Adipocyte (in vitro differentiated cells): Measurements from ENCODE around the gene PHACTR2.
A peak's percentile ranks its signal among the peaks of the same experiment; 100 is the strongest.

Experiments
- DNase-seq: peaks from one replicate; pipeline ENCODE4 v3.0.0-alpha.2; 2015; ENCODE audit warnings: low read depth
- H3K27me3 ChIP-seq: replicated peaks from 2 replicates; pipeline ENCODE4 v1.7.0; 2013; ENCODE audit warnings: mild to moderate bottlenecking, low read length, moderate library complexity; ENCODE audit not compliant: control insufficient read depth, insufficient read depth
- H3K36me3 ChIP-seq: 2 replicates; pipeline ENCODE4 v1.7.0; 2013; ENCODE audit warnings: low read length, mild to moderate bottlenecking, moderate library complexity; ENCODE audit not compliant: control insufficient read depth, insufficient read depth, severe bottlenecking
- H3K4me1 ChIP-seq: 2 replicates; pipeline ENCODE4 v1.7.0; 2013; ENCODE audit warnings: mild to moderate bottlenecking, low read length, moderate library complexity; ENCODE audit not compliant: control insufficient read depth, insufficient read depth
- H3K4me3 ChIP-seq: 2 replicates; pipeline ENCODE4 v1.7.0; 2013; ENCODE audit warnings: mild to moderate bottlenecking, low read length, moderate library complexity
- H3K9ac ChIP-seq: 2 replicates; pipeline ENCODE4 v1.7.0; 2013; ENCODE audit warnings: mild to moderate bottlenecking, low read length, moderate library complexity
- H3K9me3 ChIP-seq: 2 replicates; pipeline ENCODE4 v1.7.0; 2013; ENCODE audit warnings: mild to moderate bottlenecking, low read length, moderate library complexity; ENCODE audit not compliant: control insufficient read depth

PHACTR2 gene

DNA sequence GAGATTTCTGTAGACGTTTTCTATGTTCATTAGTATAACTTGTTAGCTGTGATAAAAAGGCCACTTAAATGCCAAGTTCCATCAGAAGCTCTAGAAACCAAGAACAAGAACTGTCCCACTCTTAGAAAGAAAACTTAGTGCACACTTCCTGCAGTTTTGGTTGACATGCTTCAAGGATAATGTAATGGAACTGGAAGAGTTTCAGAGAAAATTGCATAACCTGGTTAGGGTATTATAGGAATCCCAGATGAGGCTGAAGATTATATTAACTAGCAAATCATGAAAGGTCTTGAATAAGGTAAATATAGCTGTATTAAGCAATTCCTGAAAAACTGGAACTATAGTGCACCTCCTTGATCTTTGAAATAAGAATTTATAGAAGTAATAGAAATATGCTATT is 1.8 kb upstream of the PHACTR2 start:
- H3K4me3 ChIP-seq = no peak overlapping the region
- H3K36me3 ChIP-seq = no peaks in the 10 kb centered on the region
- peak; percentile 80 for DNase-seq
- no peaks in the 10 kb centered on the region for H3K9me3 ChIP-seq
- H3K9ac ChIP-seq = peak overlapping the region; percentile 87
- no peaks in the 10 kb centered on the region for H3K27me3 ChIP-seq
- peaks cover 51% of the 10 kb centered on the region for H3K4me1 ChIP-seq

DNA sequence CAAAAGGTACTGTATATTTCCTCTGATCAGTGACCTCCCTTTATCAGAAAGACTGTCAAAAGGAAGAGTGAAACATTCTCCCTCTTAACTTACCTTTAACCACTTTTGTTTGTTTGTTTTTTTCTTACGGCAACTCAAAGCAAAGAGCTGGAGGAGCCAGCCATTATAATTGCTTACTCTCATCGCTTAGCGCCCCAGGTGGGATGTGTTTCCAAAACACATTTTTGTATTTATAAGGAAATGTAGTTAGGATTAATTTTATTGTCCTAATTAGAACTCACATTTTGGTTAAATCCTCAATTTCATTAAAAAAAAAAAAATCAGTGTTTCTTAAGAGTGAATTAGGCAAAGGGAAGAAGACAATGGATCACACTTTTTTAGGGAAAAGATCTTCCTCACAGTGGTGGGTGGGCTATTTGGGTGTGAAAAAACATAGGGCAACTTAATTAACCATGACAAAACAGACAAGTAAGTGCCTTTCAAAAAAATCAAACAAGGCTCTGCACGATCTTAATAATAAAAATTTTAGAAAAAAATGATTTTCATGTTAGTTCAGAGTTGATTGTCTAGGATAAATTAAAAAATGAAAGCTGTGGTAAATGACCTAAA is 1.2 kb upstream of the PHACTR2 start:
- peak overlapping the region; percentile 87 for H3K9ac ChIP-seq
- H3K4me3 ChIP-seq = peak overlapping the region; percentile 92
- H3K4me1 ChIP-seq = peaks cover 56% of the 10 kb centered on the region
- H3K27me3 ChIP-seq = no peaks in the 10 kb centered on the region
- no peaks in the 10 kb centered on the region for H3K9me3 ChIP-seq
- no peak for DNase-seq
- no peaks in the 10 kb centered on the region for H3K36me3 ChIP-seq

DNA sequence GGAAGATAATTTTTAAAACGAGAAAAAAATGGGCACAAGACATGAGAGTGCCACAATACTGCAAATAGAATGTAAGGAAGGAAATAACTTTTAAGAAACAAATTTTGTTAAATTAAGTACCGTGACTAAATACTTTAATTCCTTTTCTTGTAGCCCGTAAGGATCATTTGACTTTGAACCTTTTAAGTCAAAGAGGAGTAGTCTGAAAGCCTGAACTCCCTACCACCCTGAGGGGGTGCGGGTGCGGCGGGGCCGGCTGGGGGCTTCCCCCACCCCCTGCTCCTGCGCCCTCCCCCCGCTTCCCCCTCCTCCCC is 231 bp upstream of the PHACTR2 start:
- H3K27me3 ChIP-seq = no peaks in the 10 kb centered on the region
- no peaks in the 10 kb centered on the region for H3K36me3 ChIP-seq
- H3K4me3 ChIP-seq = peak overlapping the region; percentile 92
- H3K9ac ChIP-seq = peak overlapping the region; percentile 87
- peaks cover 58% of the 10 kb centered on the region for H3K4me1 ChIP-seq
- no peaks in the 10 kb centered on the region for H3K9me3 ChIP-seq
- DNase-seq = no peak

DNA sequence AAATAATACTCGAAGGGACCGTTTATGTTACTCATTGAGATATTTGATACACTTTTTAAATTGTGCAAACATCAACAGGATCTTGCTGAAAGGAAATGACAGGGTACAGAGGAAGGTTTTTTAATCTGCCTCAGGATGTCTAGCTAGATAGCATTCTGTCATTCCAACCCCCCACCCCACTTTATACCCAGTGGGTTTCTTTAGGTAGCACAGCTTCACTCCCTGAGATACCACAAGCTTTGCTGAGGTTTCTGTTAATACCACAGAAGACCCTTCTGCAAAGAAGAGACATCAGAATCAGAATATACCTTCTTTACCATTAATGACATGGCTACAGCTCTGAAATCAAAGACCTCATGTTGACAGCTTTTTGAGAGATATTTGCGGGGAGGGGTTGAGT is 1.3 kb downstream of the PHACTR2 start:
- no peaks in the 10 kb centered on the region for H3K27me3 ChIP-seq
- peak overlapping the region; percentile 96 for H3K9ac ChIP-seq
- no peaks in the 10 kb centered on the region for H3K36me3 ChIP-seq
- peaks cover 48% of the 10 kb centered on the region for H3K4me1 ChIP-seq
- peaks cover 8% of the 10 kb centered on the region for H3K9me3 ChIP-seq
- peak; percentile 53 for DNase-seq
- H3K4me3 ChIP-seq = peak overlapping the region; percentile 92

GRCh38 chr6:143680141-143680540 is 2.4 kb downstream of the PHACTR2 start:
- peak overlapping the region; percentile 96 for H3K9ac ChIP-seq
- DNase-seq = no peak
- peak overlapping the region; percentile 92 for H3K4me3 ChIP-seq
- H3K36me3 ChIP-seq = no peaks in the 10 kb centered on the region
- peaks cover 8% of the 10 kb centered on the region for H3K9me3 ChIP-seq
- peaks cover 37% of the 10 kb centered on the region for H3K4me1 ChIP-seq
- no peaks in the 10 kb centered on the region for H3K27me3 ChIP-seq

GRCh38 chr6:143682805-143683204 is 5.0 kb downstream of the PHACTR2 start:
- Histone ChIP-seq H3K36me3 (no peaks in the 10 kb centered on the region), H3K4me3 (no peak overlapping the region), H3K4me1 (peaks cover 24% of the 10 kb centered on the region), H3K27me3 (no peaks in the 10 kb centered on the region), H3K9me3 (peaks cover 8% of the 10 kb centered on the region), H3K9ac (no peak overlapping the region)
- no peak for DNase-seq

- no peak overlapping the region for H3K4me3 ChIP-seq
- no peak overlapping the region for H3K9ac ChIP-seq
- peaks cover 36% of the 10 kb centered on the region for H3K4me1 ChIP-seq
- DNase-seq = no peak
- H3K9me3 ChIP-seq = peaks cover 8% of the 10 kb centered on the region
- H3K36me3 ChIP-seq = no peaks in the 10 kb centered on the region
- no peaks in the 10 kb centered on the region for H3K27me3 ChIP-seq
These were observed 6.7 kb downstream of the PHACTR2 start for GRCh38 chr6:143684486-143684885.

DNA sequence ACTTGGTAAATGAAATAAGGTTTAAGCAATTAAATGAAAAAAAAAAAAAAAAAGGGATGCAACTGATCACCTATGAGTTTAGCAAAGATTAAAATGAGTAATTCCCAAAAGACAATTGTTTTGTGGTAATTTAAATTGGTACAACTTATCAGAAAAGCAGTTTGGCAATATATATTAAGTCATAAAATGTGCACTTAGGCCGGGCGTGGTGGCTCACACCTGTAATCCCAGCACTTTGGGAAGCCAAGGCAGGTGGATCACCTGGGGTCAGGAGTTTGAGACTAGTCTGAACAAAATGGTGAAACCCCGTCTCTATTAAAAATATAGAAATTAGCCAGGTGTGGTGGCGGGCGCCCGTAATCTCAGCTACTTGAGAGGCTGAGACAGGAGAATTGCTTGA is 7.9 kb downstream of the PHACTR2 start:
- no peak for DNase-seq
- Histone ChIP-seq H3K27me3 (no peaks in the 10 kb centered on the region), H3K4me1 (peaks cover 41% of the 10 kb centered on the region), H3K9ac (no peak overlapping the region), H3K36me3 (no peaks in the 10 kb centered on the region), H3K9me3 (peaks cover 8% of the 10 kb centered on the region), H3K4me3 (no peak overlapping the region)

DNA sequence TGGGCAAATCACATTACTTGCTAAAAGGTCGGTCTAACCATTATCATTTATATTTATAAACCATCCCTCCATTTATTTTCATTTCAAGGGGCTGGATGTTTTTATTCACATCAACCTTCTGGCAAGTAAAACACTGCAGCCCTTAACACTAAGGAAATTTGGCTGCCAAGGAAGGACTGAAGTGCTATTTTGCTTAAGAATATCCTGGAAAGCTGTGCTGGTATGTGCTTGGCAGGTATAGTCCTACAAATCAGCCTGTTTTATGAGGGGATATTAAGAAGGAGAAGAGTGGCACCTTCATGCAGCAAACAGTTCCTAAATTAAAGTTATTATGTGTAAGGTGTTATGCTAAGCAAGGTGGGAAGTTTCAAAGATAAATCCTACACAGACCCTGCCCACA is 9.8 kb downstream of the PHACTR2 start:
- no peak for DNase-seq
- Histone ChIP-seq H3K9me3 (peaks cover 8% of the 10 kb centered on the region), H3K36me3 (no peaks in the 10 kb centered on the region), H3K4me1 (peaks cover 49% of the 10 kb centered on the region), H3K9ac (peak overlapping the region; percentile 74), H3K4me3 (peak overlapping the region; percentile 41), H3K27me3 (no peaks in the 10 kb centered on the region)

- H3K27me3 ChIP-seq = no peaks in the 10 kb centered on the region
- no peak overlapping the region for H3K9ac ChIP-seq
- no peaks in the 10 kb centered on the region for H3K9me3 ChIP-seq
- H3K36me3 ChIP-seq = no peaks in the 10 kb centered on the region
- H3K4me3 ChIP-seq = no peak overlapping the region
- peaks cover 54% of the 10 kb centered on the region for H3K4me1 ChIP-seq
- DNase-seq = no peak
These were observed 10.9 kb downstream of the PHACTR2 start for GRCh38 chr6:143688681-143689080.

DNA sequence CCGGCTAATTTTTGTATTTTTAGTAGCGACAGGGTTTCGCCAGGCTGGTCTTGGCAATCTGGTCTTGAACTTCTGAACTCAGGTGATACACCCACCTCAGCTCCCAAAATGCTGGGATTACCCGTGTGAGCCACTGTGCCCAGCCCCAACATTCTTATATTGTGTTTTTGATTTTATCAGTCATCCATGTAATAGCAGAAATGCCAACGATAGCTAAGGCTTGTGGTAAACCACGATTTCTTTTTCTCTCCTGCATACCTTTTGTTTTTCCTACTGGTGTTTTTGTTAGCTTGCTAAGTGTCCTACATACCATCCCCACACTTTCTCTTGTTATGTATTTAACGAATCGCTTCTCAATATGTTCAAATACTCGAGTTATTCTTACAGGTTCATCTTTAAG is 12.1 kb downstream of the PHACTR2 start:
- peak; percentile 52 for DNase-seq
- H3K9ac ChIP-seq = no peak overlapping the region
- no peaks in the 10 kb centered on the region for H3K9me3 ChIP-seq
- no peak overlapping the region for H3K4me3 ChIP-seq
- H3K27me3 ChIP-seq = no peaks in the 10 kb centered on the region
- H3K4me1 ChIP-seq = peaks cover 54% of the 10 kb centered on the region
- no peaks in the 10 kb centered on the region for H3K36me3 ChIP-seq

DNA sequence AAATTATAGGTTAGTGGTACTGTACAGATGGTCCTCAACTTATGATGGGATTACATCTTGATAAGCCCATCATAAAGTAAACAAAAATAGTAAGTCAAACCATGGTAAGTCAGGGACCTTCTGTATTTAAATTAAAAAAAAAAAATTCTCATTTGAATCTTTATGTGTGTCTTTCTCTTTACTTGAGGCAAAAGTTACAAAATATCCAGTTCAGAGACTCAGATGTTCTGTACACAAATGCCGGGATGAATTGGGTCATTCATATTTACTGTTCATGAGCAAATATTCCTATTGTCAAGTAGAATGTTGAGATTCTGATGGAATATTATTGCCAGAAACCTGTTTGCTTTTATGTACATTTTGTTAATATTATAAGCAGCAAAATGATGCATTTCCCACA is 13.4 kb downstream of the PHACTR2 start:
- no peak overlapping the region for H3K9ac ChIP-seq
- no peaks in the 10 kb centered on the region for H3K9me3 ChIP-seq
- H3K4me1 ChIP-seq = peaks cover 66% of the 10 kb centered on the region
- no peaks in the 10 kb centered on the region for H3K36me3 ChIP-seq
- no peak for DNase-seq
- no peak overlapping the region for H3K4me3 ChIP-seq
- H3K27me3 ChIP-seq = no peaks in the 10 kb centered on the region
